IgD-negative memory B cell (primary cell): ENCODE measurements around the gene QRICH1. TPM values are rescaled to one million over a fixed set of nuclear protein-coding genes. Genes with fewer than 3 reads are reported as not detected.

Experiments used
- H3K27ac Mint-ChIP-seq, 3 donors: one replicate each; pipeline ENCODE4 v1.8.0; 2020 to 2022; ENCODE audit warnings: mild to moderate bottlenecking in 3 of 3, mixed read lengths in 3 of 3, moderate library complexity in 1 of 3
- H3K27me3 Mint-ChIP-seq: one replicate; pipeline ENCODE4 v1.8.0; 2021; ENCODE audit warnings: mixed read lengths
- H3K36me3 Mint-ChIP-seq: one replicate; pipeline ENCODE4 v1.8.0; 2020; ENCODE audit warnings: mild to moderate bottlenecking, mixed read lengths
- H3K4me1 Mint-ChIP-seq, 3 donors: one replicate each; pipeline ENCODE4 v1.8.0; 2020 to 2022; ENCODE audit warnings: mixed read lengths in 3 of 3, mild to moderate bottlenecking in 1 of 3
- H3K4me3 Mint-ChIP-seq, 4 donors: one replicate each; pipeline ENCODE4 v1.8.0; 2020 to 2022; ENCODE audit warnings: mild to moderate bottlenecking in 4 of 4, mixed read lengths in 4 of 4, moderate library complexity in 3 of 4
- H3K9me3 Mint-ChIP-seq, 3 donors: one replicate each; pipeline ENCODE4 v1.8.0; 2020 to 2021; ENCODE audit warnings: mixed read lengths in 3 of 3, mild to moderate bottlenecking in 1 of 3
- polyA plus RNA-seq: library from polyadenylated mRNA; unstranded; fragments of 300-500 nt; fragmentation: Illumina TruSeq; gene quantifications from one replicate; pipeline ENCODE4 v1.2.3, GENCODE V29; 2021

The QRICH1 gene
- polyA plus RNA-seq, 1 donor from 2014 or later = 23.6 TPM

GRCh38 chr3:49098910-49099630 lies 5.2 kb upstream of the QRICH1 start:
- no peaks in the 10 kb centered on the region for H3K9me3 Mint-ChIP-seq
- peaks cover 11% of the 10 kb centered on the region for H3K36me3 Mint-ChIP-seq
- H3K27me3 Mint-ChIP-seq = no peaks in the 10 kb centered on the region
- peaks cover 4 to 15% (median 7%) of the 10 kb centered on the region in 3 donors for H3K4me1 Mint-ChIP-seq
- no peak overlapping the region for H3K27ac Mint-ChIP-seq
- peak overlapping the region in 1 of 4 donors; percentile 72 for H3K4me3 Mint-ChIP-seq

- Mint-ChIP-seq H3K36me3 (peaks cover 10% of the 10 kb centered on the region), H3K4me3 (peak overlapping the region in 1 of 4 donors; percentile 72), H3K4me1 (peaks cover 4 to 9% (median 7%) of the 10 kb centered on the region in 3 donors), H3K27me3 (no peaks in the 10 kb centered on the region), H3K27ac (no peak overlapping the region), H3K9me3 (no peaks in the 10 kb centered on the region)
Observed at GRCh38 chr3:49098429-49098828, 4.6 kb upstream of the QRICH1 start.

GRCh38 chr3:49092938-49093852 lies 676 bp downstream of the QRICH1 start:
- Mint-ChIP-seq H3K4me1 (peaks cover 13 to 29% (median 23%) of the 10 kb centered on the region in 3 donors), H3K36me3 (no peaks in the 10 kb centered on the region), H3K27ac (peak overlapping the region; percentile 92 to 97 (median 95)), H3K4me3 (peak overlapping the region; percentile 88 to 98 (median 96)), H3K27me3 (no peaks in the 10 kb centered on the region), H3K9me3 (no peaks in the 10 kb centered on the region)

- Mint-ChIP-seq H3K4me1 (peaks cover 5 to 8% (median 6%) of the 10 kb centered on the region in 3 donors), H3K4me3 (no peak overlapping the region), H3K27ac (no peak overlapping the region), H3K9me3 (no peaks in the 10 kb centered on the region), H3K27me3 (no peaks in the 10 kb centered on the region), H3K36me3 (peaks cover 3% of the 10 kb centered on the region)
Observed at GRCh38 chr3:49081429-49081828, 12.4 kb downstream of the QRICH1 start.

- Mint-ChIP-seq H3K27me3 (no peaks in the 10 kb centered on the region), H3K4me1 (peaks cover 5 to 8% (median 6%) of the 10 kb centered on the region in 3 donors), H3K9me3 (no peaks in the 10 kb centered on the region), H3K36me3 (peaks cover 3% of the 10 kb centered on the region), H3K4me3 (no peak overlapping the region), H3K27ac (no peak overlapping the region)
Observed at GRCh38 chr3:49079270-49079669, 14.6 kb downstream of the QRICH1 start.

- H3K27me3 Mint-ChIP-seq = no peaks in the 10 kb centered on the region
- H3K27ac Mint-ChIP-seq = peak overlapping the region in 1 of 3 donors; percentile 81
- no peak overlapping the region for H3K4me3 Mint-ChIP-seq
- peaks cover 3% of the 10 kb centered on the region for H3K36me3 Mint-ChIP-seq
- peaks cover 5 to 8% (median 6%) of the 10 kb centered on the region in 3 donors for H3K4me1 Mint-ChIP-seq
- H3K9me3 Mint-ChIP-seq = no peaks in the 10 kb centered on the region
Observed at GRCh38 chr3:49076646-49077045, 17.2 kb downstream of the QRICH1 start.

GRCh38 chr3:49076116-49076515 lies 17.8 kb downstream of the QRICH1 start:
- H3K27me3 Mint-ChIP-seq = no peaks in the 10 kb centered on the region
- no peak overlapping the region for H3K27ac Mint-ChIP-seq
- H3K4me1 Mint-ChIP-seq = peaks cover 5 to 8% (median 6%) of the 10 kb centered on the region in 3 donors
- peaks cover 3% of the 10 kb centered on the region for H3K36me3 Mint-ChIP-seq
- H3K4me3 Mint-ChIP-seq = no peak overlapping the region
- H3K9me3 Mint-ChIP-seq = no peaks in the 10 kb centered on the region

- Mint-ChIP-seq H3K27ac (no peak overlapping the region), H3K4me1 (peaks cover 0 to 3% (median 2%) of the 10 kb centered on the region in 3 donors), H3K27me3 (no peaks in the 10 kb centered on the region), H3K9me3 (no peaks in the 10 kb centered on the region), H3K36me3 (no peaks in the 10 kb centered on the region), H3K4me3 (no peak overlapping the region)
Observed at GRCh38 chr3:49058011-49058410, 35.9 kb downstream of the QRICH1 start.

- Mint-ChIP-seq H3K4me1 (peaks cover 0 to 4% (median 3%) of the 10 kb centered on the region in 3 donors), H3K27ac (no peak overlapping the region), H3K4me3 (no peak overlapping the region), H3K9me3 (no peaks in the 10 kb centered on the region), H3K36me3 (no peaks in the 10 kb centered on the region), H3K27me3 (no peaks in the 10 kb centered on the region)
Observed at GRCh38 chr3:49057268-49057667, 36.6 kb downstream of the QRICH1 start.

- Mint-ChIP-seq H3K4me3 (no peak overlapping the region), H3K36me3 (peaks cover 6% of the 10 kb centered on the region), H3K27ac (peak overlapping the region in 2 of 3 donors; percentile 32 to 57), H3K9me3 (no peaks in the 10 kb centered on the region), H3K27me3 (no peaks in the 10 kb centered on the region), H3K4me1 (peaks cover 3 to 8% (median 5%) of the 10 kb centered on the region in 3 donors)
Observed at GRCh38 chr3:49054344-49054862, 39.5 kb downstream of the QRICH1 start.

- Mint-ChIP-seq H3K4me1 (peaks cover 3 to 8% (median 5%) of the 10 kb centered on the region in 3 donors), H3K9me3 (no peaks in the 10 kb centered on the region), H3K4me3 (no peak overlapping the region), H3K36me3 (peaks cover 6% of the 10 kb centered on the region), H3K27me3 (no peaks in the 10 kb centered on the region), H3K27ac (peak overlapping the region in 1 of 3 donors; percentile 32)
Observed at GRCh38 chr3:49053543-49053942, 40.3 kb downstream of the QRICH1 start.

- H3K27ac Mint-ChIP-seq = no peak overlapping the region
- no peaks in the 10 kb centered on the region for H3K27me3 Mint-ChIP-seq
- peaks cover 0 to 2% (median 0%) of the 10 kb centered on the region in 3 donors for H3K4me1 Mint-ChIP-seq
- H3K36me3 Mint-ChIP-seq = peaks cover 3% of the 10 kb centered on the region
- no peaks in the 10 kb centered on the region for H3K9me3 Mint-ChIP-seq
- H3K4me3 Mint-ChIP-seq = no peak overlapping the region
Observed at GRCh38 chr3:49035281-49035680, 58.6 kb downstream of the QRICH1 start.

GRCh38 chr3:49034650-49035049 lies 59.2 kb downstream of the QRICH1 start:
- H3K27ac Mint-ChIP-seq = peak overlapping the region in 1 of 3 donors; percentile 31
- H3K27me3 Mint-ChIP-seq = no peaks in the 10 kb centered on the region
- no peaks in the 10 kb centered on the region for H3K9me3 Mint-ChIP-seq
- peaks cover 3% of the 10 kb centered on the region for H3K36me3 Mint-ChIP-seq
- no peak overlapping the region for H3K4me3 Mint-ChIP-seq
- peaks cover 0 to 2% (median under 1%) of the 10 kb centered on the region in 3 donors for H3K4me1 Mint-ChIP-seq

- Mint-ChIP-seq H3K4me3 (no peak overlapping the region), H3K27me3 (no peaks in the 10 kb centered on the region), H3K36me3 (peaks cover 3% of the 10 kb centered on the region), H3K27ac (no peak overlapping the region), H3K4me1 (peaks cover 7 to 14% (median 14%) of the 10 kb centered on the region in 3 donors), H3K9me3 (no peaks in the 10 kb centered on the region)
Observed at GRCh38 chr3:49032646-49033304, 61.1 kb downstream of the QRICH1 start.
